Heart right ventricle (tissue), 16 donors: ENCODE results near the gene DOHH. TPM values are rescaled to one million over a fixed set of nuclear protein-coding genes. Genes with fewer than 3 reads are reported as not detected.
"Not testable (repeated sequence)": the region's sequence is repeated elsewhere in the genome, so short reads cannot be mapped to it uniquely, and the experiment has no call there.

Experiments
- ATAC-seq, 8 donors: fragments of 200-7000 bp; cut with Tn5 transposase; one replicate each; pipeline ENCODE4 v1.9.1; 2020; ENCODE audit warnings: mild to moderate bottlenecking in 8 of 8, moderate library complexity in 8 of 8, moderate number of reproducible peaks in 1 of 8
- DNase-seq, 2 donors: peaks; one replicate each; pipeline ENCODE4 v3.0.0-alpha.2; 2020
- H3K27ac ChIP-seq, 10 donors: fragments of 200-600 bp; sonication (generic) in 2 of 10; one replicate each; pipeline versions ENCODE4 v1.5.0 to v1.8.0; 2020 to 2022; ENCODE audit warnings: mild to moderate bottlenecking in 3 of 10
- H3K27me3 ChIP-seq, 7 donors: fragments of 200-600 bp; one replicate each; pipeline ENCODE4 v1.8.0; 2021 to 2022; ENCODE audit warnings: mild to moderate bottlenecking in 2 of 7
- H3K36me3 ChIP-seq, 9 donors: fragments of 200-600 bp; sonication (generic) in 1 of 9; one replicate each; pipeline versions ENCODE4 v1.5.0 to v1.8.0; 2020 to 2022; ENCODE audit warnings: mild to moderate bottlenecking in 2 of 9
- H3K4me1 ChIP-seq, 9 donors: fragments of 200-600 bp; sonication (generic) in 1 of 9; one replicate each; pipeline versions ENCODE4 v1.5.0 to v1.8.0; 2020 to 2022; ENCODE audit warnings: mild to moderate bottlenecking in 4 of 9
- H3K4me3 ChIP-seq, 10 donors: fragments of 200-600 bp; sonication (generic) in 2 of 10; one replicate each; pipeline versions ENCODE4 v1.5.0 to v1.8.0; 2020 to 2022; ENCODE audit warnings: mild to moderate bottlenecking in 7 of 10, moderate library complexity in 2 of 10
- H3K9me3 ChIP-seq, 11 donors: fragments of 200-600 bp in 10 of 11; sonication (generic) in 2 of 11; one replicate each; pipeline versions ENCODE4 v1.5.0 to v1.8.0; 2013 to 2022; ENCODE audit warnings: mild to moderate bottlenecking in 2 of 11, control low read depth in 1 of 11, moderate library complexity in 1 of 11
- CTCF ChIP-seq, 9 donors: fragments of 200-600 bp; sonication (generic) in 2 of 9; IDR thresholded peaks; one replicate each; pipeline versions ENCODE4 v1.5.0 to v1.8.0; 2021 to 2022; ENCODE audit warnings: antibody characterized with exemption in 9 of 9, mild to moderate bottlenecking in 5 of 9, moderate library complexity in 1 of 9
- WGBS, 2 donors: extraction: QIAGEN DNeasy Blood & Tissue Kit; methylation state at CpG; one replicate each; pipeline ENCODE4 v1.1.7; 2013; ENCODE audit warnings: inconsistent platforms in 1 of 2; 5-methylcytosine and 5-hydroxymethylcytosine counted together
- intact Hi-C, 10 donors: fragments of 100-400 bp; cut with DNase I; formaldehyde crosslinking; loops; one replicate each; pipeline versions ENCODE4 v1.11.1 to v1.14.2; 2022
- polyA plus RNA-seq, 2 donors: library from polyadenylated mRNA; stranded (reverse); fragments of 200-250 nt; gene quantifications; one replicate each; pipeline ENCODE4 v1.2.3, GENCODE V29; 2013
- total RNA-seq, 10 donors: library from RNA; stranded (reverse); fragmentation: NEBNext Ultra II Directional in 3 of 10; extraction: Animal tissue kit (Norgen Biotek cat#: 25700) in 3 of 10; gene quantifications; one replicate each; pipeline versions ENCODE4 v1.2.1 to v1.2.4, GENCODE V29; 2021 to 2023
- donor health status: Arrhythmogenic right ventricular cardiomyopathy.
- donor health status: ischemic (EF 13 %, LVEDD 7.1; RV severe dilation, severe dysfunction).
- donor health status: healthy with polysubstance abuse.
- donor health status: DM: no; HTN: yes; CAD: no.
- donor health status: DM: no; HTN: no; CAD: no.
- donor health status: ischemic (EF 25% LVEDD 6.9; RV normal size, moderate dysfunction).
- donor health status: ischemic (EF 25% LVEDD 5.7; RV mildly dilated, moderate dysfunction).
- donor health status: healthy.
- donor health status: DM: yes; HTN: yes; CAD: no.
- donor health status: Ischemic cardiomyopathy.
- donor health status: ischemic (EF 35%, LVEDD 5.7; RV mildly dilated, moderate dysfunction).
- donor health status: nonischemic (EF 11% LVEDD 7.7; RV severe dilation, severe dysfunction).
- donor health status: DM: yes; HTN: yes; CAD: no.
- donor health status: PGD.
- donor health status: ischemic (EF 29% LVEDD 5.4; RV normal size, mild dysfunction).
- donor health status: nonischemic (EF 23%, LVEDD 6.1; RV moderate dilation, normal function).

Gene DOHH
- total and polyA plus RNA-seq, 12 donors, result 7.2 to 30.4 (median 10.3) TPM

- intact Hi-C loops, result no loop called here
- peak overlapping the region in 5 of 10 donors; percentile 22 to 47 (median 31) for H3K27ac ChIP-seq
- 90 to 91% methylated on average over 25 of the region's 25 CpGs for WGBS, 2 donors
- ATAC-seq, result no peak
- H3K36me3 ChIP-seq, result peaks cover 4 to 92% (median 54%) of the 10 kb centered on the region in 9 donors
- DNase-seq, result no peak
- peaks cover 21 to 39% (median 33%) of the 10 kb centered on the region in 9 donors for H3K4me1 ChIP-seq
- H3K9me3 ChIP-seq, result no peaks in the 10 kb centered on the region
- no peaks in the 10 kb centered on the region for H3K27me3 ChIP-seq
- TF ChIP-seq CTCF (IDR thresholded peaks at IDR 0.05), result no peak
- H3K4me3 ChIP-seq, result no peak overlapping the region
Measured at GRCh38 chr19:3453840-3454239, 46.6 kb downstream of the DOHH start.

- DNase-seq, ATAC-seq, H3K9me3 ChIP-seq, H3K4me3 ChIP-seq, H3K27me3 ChIP-seq, intact Hi-C loops: not testable (repeated sequence)
- peak overlapping the region in 3 of 10 donors; percentile 80 to 87 (median 82) for H3K27ac ChIP-seq
- 96% methylated on average over 10 of the region's 10 CpGs for WGBS, 2 donors
- peaks cover 12 to 29% (median 24%) of the 10 kb centered on the region in 9 donors for H3K4me1 ChIP-seq
- peaks cover 4 to 97% (median 58%) of the 10 kb centered on the region in 9 donors for H3K36me3 ChIP-seq
Measured at GRCh38 chr19:3452942-3453214, 47.6 kb downstream of the DOHH start.

- peaks cover 7 to 24% (median 19%) of the 10 kb centered on the region in 9 donors for H3K4me1 ChIP-seq
- peak overlapping the region in 6 of 10 donors; percentile 80 to 87 (median 84) for H3K27ac ChIP-seq
- DNase-seq, result no peak
- WGBS, 2 donors, result 92 to 93% methylated on average over 38 of the region's 38 CpGs
- no peaks in the 10 kb centered on the region for H3K9me3 ChIP-seq
- ATAC-seq, result no peak
- H3K4me3 ChIP-seq, result no peak overlapping the region
- no peak for TF ChIP-seq CTCF (IDR thresholded peaks at IDR 0.05)
- H3K36me3 ChIP-seq, result peaks cover 4 to 97% (median 58%) of the 10 kb centered on the region in 9 donors
- intact Hi-C loops, result no loop called here
- no peaks in the 10 kb centered on the region for H3K27me3 ChIP-seq
Measured at GRCh38 chr19:3452171-3452941, 48.1 kb downstream of the DOHH start.

GRCh38 chr19:3451451-3451866, 49.0 kb downstream of the DOHH start:
- H3K4me1 ChIP-seq, result peaks cover 0 to 15% (median 12%) of the 10 kb centered on the region in 9 donors
- no peaks in the 10 kb centered on the region for H3K27me3 ChIP-seq
- intact Hi-C loops, result no loop called here
- H3K9me3 ChIP-seq, result no peaks in the 10 kb centered on the region
- H3K36me3 ChIP-seq, result peaks cover 4 to 94% (median 58%) of the 10 kb centered on the region in 9 donors
- no peak overlapping the region for H3K4me3 ChIP-seq
- TF ChIP-seq CTCF (IDR thresholded peaks at IDR 0.05), result no peak
- WGBS, 2 donors, result 80 to 81% methylated on average over 10 of the region's 10 CpGs
- DNase-seq (no peak), ATAC-seq (peak in 1 of 8 donors; percentile 3)
- H3K27ac ChIP-seq, result peak overlapping the region; percentile 28 to 87 (median 82)
